G401.6 (cell line): Measurements from ENCODE around the gene PRM1.

Experiments used
- FAIRE-seq: peaks from 2 replicates; lab custom pipeline; 2012; peaks lifted over from hg19 to GRCh38; lab: Jason Lieb, UNC

The PRM1 gene

DNA sequence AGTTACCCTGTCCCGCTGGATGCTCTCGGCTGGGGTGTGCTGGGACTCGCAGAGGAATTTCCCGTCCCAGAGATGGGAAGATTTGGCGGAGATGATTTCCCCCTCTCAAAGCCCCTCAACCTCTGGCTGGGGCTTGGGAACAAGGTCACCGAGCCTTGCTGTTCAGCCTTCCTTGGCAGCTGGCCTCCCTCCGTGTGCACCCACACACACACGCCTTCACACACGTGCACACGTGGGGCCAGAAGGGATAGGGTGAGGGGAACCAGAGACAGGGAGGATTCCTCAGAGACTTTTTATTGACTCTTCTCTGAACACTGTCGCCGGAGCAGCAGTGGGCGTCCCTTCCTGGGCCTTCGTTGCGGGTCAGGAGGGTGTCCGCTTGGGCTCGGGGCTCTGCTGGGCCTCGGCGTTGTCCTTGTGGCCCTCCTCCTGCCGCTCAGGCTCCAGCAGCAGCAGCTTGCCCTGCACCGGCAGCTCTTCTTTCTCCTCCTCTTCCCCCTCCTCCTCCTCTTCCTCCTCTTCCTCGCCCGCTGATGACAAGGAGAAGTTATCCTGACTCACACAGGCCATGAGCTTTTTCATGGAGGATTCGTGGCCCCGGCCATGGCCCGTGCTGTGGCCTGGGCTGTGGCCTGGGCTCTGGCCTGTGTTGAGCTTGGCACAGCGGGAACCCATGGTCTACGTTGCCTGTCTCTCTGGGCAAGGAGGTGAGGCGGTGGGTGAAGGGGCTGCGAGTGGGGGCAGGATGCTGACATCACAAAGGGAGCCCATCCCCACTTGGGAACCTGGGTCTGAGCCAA lies 8.0 kb downstream of the PRM1 start, which contains the start of gene PRM3:
PRM3 (minus strand) TSS at position 709 of the 800 bp plus-strand sequence; CDS start at position 675, 34 bp downstream.
- FAIRE-seq, result no peak

DNA sequence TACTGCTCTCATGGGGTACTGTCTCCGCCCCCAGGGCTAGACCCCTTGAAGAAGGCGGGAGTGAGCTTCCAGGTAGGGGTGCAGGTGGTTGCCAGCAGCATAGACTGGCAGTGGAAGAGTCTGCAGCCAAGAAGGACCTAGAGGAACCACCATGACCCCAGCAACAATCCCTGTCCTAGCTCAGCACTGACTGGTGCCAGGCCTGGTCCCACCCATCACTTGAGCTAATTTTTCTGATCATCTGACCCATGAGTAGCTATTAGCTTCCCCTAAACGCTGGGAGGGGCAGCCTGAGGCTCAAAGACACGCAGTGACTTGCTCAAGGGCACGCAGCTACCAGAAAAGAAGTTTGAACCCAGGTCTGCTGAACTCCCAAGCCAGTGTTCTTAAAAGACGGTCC lies 8.6 kb downstream of the PRM1 start:
- FAIRE-seq, result no peak

DNA sequence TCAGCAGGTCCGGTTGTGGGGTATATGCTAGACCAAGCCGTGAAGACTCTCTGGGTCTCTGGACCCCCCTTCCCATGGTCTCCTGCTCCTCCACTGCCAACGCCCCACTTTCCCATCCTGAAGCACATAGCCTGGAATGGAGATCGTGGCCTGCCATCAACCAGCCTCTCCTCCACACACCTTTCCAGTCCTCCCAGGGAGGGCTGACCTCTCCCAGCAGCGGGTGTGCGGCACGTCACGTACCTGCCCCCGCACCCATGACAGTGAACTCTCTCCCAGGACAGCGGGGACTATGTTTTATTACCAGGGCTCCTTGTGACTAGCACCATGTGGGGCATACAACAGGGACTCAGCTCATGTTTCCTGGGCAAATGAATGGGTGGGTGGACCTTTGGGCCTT lies 9.5 kb downstream of the PRM1 start:
- FAIRE-seq, result no peak

DNA sequence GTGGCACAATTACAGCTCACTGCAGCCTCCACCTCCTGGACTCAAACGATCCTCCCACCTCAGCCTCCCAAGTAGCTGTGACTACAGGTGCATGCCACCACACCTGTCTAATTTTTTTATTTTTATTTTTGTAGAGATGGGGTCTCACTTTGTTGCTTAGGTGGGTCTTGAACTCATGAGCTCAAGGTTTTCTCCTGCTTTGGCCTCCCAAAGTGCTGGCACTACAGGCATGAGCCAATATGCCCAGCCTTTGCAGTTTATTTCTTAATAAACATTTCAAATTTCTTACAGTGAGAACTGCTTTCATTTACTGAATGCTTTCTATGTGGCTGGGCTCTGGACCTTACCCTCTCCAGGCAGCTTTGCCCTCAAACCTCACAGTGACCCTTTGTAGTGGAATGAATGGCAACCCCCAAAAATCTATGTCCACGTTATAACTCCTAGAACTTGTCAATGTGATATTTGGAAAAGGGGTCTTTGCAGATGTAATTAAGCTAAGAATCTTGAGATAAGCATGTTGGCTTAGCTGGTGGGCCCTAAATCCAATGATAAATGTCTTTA lies 10.4 kb downstream of the PRM1 start:
- no peak for FAIRE-seq

DNA sequence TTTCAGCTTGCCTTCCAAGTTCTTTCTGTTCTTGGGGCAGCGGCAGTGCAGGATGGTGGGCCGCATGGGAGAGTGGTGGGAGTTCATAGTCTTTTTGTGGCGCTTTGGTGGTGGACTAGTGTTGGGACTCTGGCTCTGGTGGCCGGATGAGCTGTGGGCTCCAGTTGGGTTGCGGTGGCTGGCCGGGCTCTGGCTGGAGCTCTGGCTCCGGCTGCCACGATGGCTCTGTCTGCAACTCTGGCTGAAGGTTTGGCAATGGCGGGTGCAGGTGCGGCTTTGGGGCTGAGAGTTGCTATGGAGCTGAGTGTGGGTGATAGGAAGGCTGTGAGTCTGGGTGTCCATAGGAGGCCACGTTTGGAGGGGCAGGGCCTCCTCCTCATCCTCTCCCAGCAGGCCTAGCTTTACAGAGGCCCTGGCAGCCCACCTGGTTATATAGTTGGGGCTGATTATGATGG lies 12.2 kb downstream of the PRM1 start, which contains the start of gene TNP2:
TNP2 (minus strand) TSS at position 405 of the 455 bp plus-strand sequence; CDS start at position 342, 63 bp downstream.
- no peak for FAIRE-seq

DNA sequence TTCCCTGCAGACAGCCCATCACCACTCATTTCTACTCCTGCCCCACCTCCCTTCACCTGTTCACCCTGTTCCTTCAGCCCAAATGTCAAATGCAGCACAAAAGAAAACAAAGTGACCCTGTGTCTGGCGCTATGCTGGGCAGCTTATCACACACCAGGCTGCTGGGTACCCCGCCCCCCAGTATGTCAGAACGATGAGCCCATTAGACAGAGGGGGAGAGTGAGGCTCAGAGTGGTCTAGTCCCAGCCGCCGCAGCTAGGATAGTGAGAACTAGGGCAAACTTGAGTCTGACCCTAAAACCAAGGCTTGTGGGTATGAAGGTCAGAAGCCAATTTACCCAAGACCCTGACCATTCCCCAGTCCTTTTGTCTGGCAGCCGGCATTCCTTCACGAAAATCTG lies 16.0 kb downstream of the PRM1 start:
- no peak for FAIRE-seq

DNA sequence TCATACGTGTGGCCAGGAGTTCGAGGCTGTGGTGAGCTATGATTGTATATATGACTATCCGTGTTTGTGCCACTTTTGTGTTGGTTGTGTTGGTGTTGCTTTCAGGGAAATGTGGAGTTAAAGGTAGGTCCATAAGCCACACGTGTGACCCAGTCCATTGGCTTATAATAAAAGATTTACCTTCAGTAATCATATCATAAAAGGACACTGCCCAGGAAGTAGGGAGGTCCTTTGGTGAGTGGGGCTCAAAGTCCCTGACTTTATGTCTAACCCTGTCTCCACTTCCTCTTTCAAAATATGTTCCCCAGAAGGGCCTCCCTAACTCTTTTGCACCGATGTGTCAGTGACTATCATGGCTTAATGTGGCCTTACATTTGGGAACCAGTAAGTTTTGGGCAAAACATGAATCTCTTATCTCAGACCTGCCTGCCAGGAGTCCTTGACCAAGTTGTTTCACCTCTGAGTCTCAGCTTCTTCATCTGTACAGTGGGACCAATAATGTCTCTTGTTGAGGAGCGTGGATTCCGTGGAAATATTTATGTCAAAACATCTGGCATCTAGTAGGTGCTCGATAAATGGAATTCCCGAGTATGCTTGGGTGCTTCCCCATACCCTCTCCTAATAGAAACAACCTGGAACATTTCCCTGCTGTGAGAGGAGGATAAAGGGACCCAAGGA lies 16.8 kb downstream of the PRM1 start:
- no peak for FAIRE-seq

DNA sequence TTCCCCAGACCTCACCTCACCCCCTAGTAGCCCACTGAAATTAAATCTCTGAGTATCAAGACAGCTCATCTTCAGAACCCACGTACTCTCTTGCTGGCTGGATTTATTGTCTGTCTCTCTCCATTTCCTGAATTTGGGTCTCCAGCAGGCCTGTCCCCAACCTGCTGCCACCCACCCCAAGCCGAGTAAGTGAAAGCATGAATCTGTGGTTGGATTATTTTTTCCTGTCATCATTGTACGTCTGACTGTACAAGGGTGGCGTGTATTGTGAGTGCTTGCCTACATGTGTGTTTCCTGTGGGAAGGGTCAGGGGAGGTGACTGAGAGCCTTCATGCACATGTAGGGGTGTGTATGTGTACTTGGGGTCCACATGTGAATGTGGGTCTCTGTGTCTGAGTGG lies 17.4 kb downstream of the PRM1 start:
- no peak for FAIRE-seq

DNA sequence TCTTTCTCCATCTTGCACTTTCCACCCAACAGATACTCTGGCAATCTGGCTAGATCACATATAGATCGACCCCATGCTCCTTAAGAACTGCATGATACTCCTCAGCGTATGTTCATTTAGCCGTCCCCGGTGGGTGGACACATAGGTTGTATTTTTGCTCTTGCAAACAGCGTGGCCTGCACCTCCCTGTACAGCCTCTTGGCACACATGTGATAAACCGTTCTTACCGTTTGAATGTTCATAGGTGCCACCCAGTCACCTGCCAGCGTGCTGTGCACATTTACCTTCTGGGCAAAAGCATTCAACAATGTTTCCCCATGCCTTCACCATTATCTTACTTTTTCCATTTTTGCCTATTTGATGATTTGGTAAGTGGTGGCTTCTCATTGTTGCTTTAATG lies 18.2 kb downstream of the PRM1 start:
- no peak for FAIRE-seq

DNA sequence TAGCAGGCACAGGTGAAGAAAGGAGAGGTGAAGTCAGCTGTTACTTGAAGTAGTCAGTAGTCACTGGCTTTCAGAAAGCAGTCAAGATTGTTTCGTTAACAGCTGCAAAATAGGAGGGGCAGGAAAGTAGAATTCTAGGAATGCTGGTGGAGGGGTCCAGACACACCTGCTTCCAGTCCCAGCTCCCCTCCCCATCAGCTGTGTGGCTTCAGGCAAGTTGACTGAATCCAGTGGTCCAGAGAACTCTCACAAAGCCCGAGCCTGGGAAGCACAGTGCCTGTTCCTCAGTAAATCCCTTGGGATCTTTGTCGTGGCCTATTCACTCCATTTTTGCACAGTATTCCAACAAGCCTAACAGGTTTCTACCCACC lies 20.5 kb downstream of the PRM1 start:
- no peak for FAIRE-seq

DNA sequence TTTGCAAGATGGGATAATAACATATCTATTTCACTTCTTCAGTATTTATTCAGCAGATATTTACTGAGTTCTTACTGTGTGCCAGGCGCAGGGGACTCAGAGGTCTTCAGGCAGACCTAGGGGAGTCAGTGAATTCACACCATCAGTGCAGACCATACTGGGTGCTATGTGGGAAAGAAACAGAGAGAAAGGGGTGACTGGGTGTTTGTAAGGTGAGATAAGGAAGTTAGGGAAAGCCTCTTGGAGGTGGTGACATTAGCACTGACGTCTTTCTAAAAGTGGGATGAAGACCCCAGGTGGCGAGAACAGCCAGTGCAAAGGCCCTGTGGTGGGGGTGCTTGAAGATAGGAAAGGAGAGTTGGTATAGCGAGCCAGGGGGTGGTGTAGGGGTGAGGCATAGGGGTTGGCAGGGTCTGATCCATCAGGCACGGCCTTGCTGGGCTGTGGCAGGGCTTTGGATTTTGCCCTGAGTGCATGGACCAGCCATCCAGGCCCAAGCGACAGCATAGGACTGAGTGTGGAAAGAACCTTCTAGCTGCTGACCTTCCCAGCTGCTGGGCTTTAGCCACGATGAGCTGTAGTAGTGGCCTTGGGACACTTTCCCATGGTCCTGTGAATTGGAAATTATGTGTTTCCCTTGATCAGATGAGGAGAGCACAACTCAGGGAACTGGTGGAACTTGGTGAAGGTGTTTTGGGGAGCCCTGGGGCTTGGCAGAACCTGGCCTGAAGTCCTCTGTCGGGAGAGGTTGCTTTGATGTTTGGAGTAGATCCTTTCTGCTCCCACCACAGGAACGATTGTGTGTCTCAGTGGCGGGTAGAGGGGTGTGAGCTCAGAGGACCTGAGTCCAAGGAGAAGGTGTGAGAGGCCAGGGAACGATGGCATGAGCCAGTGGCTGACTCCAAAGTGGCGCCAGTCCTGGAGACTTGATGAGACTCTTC lies 21.2 kb downstream of the PRM1 start:
- no peak for FAIRE-seq

DNA sequence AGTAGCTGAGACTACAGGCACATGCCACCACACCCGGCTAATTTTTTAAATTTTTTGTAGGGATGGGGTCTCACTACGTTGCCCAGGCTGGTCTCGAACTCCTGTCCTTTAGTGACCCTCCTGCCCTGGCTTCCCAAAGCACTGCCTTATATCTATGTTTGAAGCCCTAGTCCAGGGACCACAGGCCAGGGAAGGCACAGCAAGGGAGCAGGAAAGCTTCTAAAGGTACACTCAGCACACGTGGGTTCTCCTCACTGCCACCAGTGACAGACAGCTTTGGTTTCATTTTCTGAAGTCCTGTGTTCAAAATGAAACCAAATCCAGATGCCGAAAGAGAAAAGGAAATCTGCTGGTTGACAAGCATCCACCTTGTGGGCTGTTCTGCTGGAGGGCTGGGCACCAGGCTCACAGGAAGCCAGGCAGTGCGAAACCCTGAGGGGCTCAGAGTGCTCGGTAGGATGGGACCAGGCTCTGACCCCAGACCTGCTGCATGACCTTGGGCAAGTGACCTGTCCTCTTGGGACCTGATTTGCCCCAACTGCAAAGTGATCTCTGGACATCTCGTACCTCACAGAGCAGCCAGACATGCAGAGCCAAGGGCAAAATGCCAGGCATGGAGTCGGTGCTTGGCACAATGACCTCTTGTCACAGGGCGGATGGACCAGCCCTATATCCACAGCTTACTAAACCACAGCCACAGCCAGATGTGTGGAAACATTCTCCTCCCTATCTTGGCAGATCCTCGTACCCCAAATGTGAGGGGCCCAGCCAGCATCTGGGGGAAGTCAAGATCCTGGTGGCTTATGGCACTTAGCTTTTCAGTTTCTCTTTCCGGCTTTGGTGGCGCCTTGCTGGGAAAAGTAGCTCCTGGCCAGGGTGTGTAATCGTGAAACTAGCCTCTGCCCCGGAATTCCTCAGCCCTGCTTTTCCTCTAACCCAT lies 22.3 kb downstream of the PRM1 start:
- FAIRE-seq, result no peak

DNA sequence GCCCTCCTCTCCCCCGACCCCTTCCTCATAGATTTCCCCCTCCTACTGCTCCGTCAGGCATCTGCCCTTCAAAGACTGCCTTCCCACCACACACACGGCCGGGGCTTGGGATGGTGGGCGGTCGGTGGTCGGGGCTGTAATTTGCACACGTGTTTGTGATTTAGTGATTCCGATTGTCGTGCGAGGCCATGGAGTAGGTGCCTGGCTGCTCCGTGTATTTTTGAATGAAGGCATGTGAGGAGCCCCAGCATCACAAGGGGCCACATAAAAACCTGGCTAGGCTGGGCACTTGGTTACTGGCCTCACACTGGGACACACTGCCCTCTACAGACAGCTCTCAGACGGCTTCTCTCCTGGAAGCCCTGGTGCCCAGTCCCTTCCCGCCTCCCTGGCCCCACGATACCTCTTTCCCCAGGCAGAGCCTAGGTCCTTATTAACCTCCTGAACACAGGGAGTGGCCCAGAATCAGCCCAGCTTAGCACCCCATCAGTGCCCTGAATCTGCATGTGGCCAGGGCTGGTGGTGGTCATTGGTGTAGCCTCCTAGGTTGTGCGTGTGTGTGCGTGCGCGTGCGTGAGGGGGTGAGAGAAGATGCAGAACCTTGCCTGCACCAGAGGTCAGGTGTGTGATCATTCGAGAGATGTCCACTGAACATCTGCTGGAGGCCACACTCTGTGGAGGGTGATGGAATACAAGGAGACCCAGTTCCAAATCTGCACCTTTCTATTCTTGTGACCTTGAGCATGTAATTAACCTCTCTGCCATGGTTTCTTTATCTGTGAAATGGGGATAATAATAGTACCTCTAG lies 23.8 kb downstream of the PRM1 start:
- FAIRE-seq, result peak; percentile 41

DNA sequence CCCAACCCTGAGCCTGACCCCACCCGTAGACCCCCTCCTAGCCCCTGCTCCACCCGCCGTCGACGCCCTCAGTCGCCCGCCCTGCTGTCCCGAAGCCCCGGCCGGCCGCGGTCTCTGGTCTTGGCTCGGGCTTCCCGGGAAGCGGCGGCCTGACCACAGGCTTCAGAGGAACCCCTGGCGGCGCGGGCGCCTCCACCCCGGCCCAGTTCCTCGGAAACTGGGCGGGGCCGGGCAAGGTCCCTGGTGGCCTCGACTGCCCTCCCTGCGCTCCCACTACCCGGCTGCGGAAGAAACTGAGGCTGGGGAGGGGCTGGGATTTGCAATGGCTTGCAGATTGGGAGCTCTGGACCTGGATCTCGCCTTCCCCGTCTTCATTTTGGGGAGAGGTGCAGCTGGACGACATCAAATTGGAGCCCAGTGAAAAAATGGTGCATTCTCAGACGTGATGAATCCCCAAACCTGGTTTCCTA lies 24.4 kb downstream of the PRM1 start:
- FAIRE-seq, result no peak

DNA sequence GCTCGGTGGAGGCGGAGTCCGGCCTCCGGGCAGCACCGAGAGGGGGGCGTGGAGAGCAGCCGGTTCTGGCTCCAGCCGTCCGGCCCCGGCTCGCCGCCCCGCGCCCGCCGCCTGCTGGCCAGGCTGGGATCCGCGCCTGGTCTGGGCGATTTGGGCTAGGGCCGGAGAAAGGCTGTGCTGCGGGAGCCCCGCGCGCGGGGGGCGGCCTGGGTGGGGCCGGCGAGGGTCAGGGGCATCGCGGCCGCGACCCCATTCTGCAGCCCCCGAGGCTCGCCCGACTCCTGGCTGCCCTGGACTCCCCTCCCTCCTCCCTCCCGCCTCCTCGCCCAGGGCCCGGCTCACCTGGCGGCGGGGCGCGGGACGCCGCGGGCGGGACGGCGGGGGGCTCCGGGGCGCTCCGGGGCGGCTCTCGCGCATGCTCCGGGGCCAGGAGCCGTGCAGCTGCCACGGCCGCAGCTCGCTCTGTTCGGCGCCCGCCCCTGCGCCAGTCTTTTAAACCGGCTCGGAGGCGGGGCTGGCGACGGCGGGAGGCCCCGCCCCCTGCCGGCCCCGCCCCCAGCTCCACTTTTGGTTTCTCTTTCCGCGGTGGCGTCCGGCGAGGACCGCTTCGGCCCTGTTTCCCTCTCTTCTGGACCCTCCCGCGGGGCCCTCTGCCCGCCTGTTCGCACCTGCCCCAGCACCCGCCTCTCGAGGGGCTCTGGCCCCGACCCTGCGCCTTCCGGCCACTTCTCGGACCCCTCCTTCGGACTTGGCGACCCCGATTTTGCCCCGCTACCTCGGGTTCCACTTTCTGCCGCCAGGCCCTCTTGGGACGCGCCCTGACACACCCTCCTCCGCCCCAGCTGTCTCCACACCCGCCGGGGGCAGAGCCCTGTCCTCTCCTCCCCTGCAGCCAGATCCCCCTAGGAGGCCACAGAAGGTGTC lies 25.1 kb downstream of the PRM1 start, which contains the start of gene SOCS1:
SOCS1 (minus strand) TSS at position 468 of the 924 bp plus-strand sequence. CDS start 726 bp downstream, outside the sequence.
- no peak for FAIRE-seq

DNA sequence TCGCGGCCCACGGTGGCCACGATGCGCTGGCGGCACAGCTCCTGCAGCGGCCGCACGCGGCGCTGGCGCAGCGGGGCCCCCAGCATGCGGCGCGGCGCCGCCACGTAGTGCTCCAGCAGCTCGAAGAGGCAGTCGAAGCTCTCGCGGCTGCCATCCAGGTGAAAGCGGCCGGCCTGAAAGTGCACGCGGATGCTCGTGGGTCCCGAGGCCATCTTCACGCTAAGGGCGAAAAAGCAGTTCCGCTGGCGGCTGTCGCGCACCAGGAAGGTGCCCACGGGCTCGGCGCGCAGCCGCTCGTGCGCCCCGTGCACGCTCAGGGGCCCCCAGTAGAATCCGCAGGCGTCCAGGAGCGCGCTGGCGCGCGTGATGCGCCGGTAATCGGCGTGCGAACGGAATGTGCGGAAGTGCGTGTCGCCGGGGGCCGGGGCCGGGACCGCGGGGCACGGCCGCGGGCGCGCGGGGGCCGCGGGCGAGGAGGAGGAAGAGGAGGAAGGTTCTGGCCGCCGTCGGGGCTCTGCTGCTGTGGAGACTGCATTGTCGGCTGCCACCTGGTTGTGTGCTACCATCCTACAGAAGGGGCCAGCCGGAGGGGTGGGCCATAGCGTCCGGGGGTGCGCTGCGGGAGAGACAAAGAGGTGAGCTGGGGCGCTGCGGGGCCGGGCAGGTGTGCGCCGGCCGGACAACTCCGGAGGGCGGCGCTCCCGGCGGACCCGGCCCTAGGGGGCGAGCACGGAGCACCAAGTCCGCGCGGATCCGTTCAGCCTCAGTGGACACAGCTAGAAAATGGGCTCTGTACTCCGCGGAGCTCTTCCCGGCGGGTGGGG lies 26.0 kb downstream of the PRM1 start:
- no peak for FAIRE-seq

DNA sequence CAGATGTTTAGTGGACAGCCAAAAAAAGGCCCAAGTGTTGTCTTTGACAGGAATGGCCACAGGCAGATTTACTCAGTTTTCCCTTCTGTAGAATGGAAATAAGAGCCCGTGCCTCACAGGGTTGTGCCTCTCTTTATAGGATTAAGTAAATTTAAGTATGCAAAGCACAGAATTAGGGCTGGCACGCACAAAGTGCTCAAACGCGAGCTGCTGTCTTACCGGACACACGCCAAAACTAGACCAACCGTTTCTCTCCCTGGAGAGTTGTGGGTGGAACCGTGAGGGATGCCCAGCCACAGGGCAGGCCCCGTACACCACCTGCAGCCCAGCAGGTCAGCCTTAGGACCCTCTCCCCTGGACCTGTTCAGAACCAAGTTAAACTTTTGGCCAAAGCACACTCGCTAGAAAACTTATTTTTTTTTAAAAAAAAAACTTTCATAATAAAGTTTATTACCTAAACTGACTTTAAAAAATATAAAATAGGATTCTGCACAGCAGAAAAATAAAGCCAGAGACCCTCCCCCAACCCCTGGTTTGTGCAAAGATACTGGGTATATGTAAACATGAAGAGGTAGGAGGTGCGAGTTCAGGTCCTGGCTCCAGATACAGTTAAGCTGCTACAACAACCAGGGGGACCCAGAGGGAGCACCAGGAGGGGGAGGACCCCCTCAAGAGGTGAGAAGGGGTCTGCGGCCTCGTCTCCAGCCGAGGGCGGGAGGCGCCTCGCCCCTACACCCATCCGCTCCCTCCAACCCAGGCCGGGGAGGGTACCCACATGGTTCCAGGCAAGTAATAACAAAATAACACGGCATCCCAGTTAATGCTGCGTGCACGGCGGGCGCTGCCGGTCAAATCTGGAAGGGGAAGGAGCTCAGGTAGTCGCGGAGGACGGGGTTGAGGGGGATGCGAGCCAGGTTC lies 26.9 kb downstream of the PRM1 start:
- FAIRE-seq, result no peak
